ENCODE results near the gene MCM3AP.
"Not testable (repeated sequence)": the region's sequence is repeated elsewhere in the genome, so short reads cannot be mapped to it uniquely, and the experiment has no call there.

The MCM3AP gene

GRCh38 chr21:46310260-46310659, 24.8 kb upstream of the MCM3AP start:
- not testable (repeated sequence) for DNase-seq

GRCh38 chr21:46308431-46308830, 23.0 kb upstream of the MCM3AP start:
- no peak for DNase-seq

- DNase-seq = no peak
Measured at GRCh38 chr21:46307625-46308024, 22.2 kb upstream of the MCM3AP start.

GRCh38 chr21:46304955-46305354, 19.5 kb upstream of the MCM3AP start:
- DNase-seq = no peak

- no peak for DNase-seq
Measured at GRCh38 chr21:46304437-46304836, 19.0 kb upstream of the MCM3AP start.

- DNase-seq = no peak
Measured at GRCh38 chr21:46301759-46302158, 16.3 kb upstream of the MCM3AP start.

GRCh38 chr21:46299167-46299566, 13.8 kb upstream of the MCM3AP start:
- DNase-seq = no peak

- DNase-seq = no peak
Measured at GRCh38 chr21:46297338-46298271, 12.2 kb upstream of the MCM3AP start.

GRCh38 chr21:46295996-46296752, 10.8 kb upstream of the MCM3AP start:
- DNase-seq = no peak

- DNase-seq = no peak
Measured at GRCh38 chr21:46295177-46295770, 9.9 kb upstream of the MCM3AP start.

GRCh38 chr21:46294647-46295176, 9.3 kb upstream of the MCM3AP start:
- no peak for DNase-seq

GRCh38 chr21:46291561-46291960, 6.2 kb upstream of the MCM3AP start:
- DNase-seq = no peak

- DNase-seq = no peak
Measured at GRCh38 chr21:46289655-46290179, 4.3 kb upstream of the MCM3AP start.

- no peak for DNase-seq
Measured at GRCh38 chr21:46287541-46287940, 2.1 kb upstream of the MCM3AP start.

- DNase-seq = no peak
Measured at GRCh38 chr21:46286648-46287002, 1.2 kb upstream of the MCM3AP start.

GRCh38 chr21:46285761-46286647, 593 bp upstream of the MCM3AP start, which contains the start of gene YBEY:
Gene YBEY (plus strand): TSS chr21:46286342. CDS start chr21:46286914, 572 bp downstream.
- DNase-seq = peak; percentile 66

GRCh38 chr21:46284733-46285132, 678 bp downstream of the MCM3AP start:
- DNase-seq = no peak

- DNase-seq = no peak
Measured at GRCh38 chr21:46284077-46284644, 1.2 kb downstream of the MCM3AP start.

GRCh38 chr21:46274797-46275390, 10.5 kb downstream of the MCM3AP start:
- DNase-seq = no peak

GRCh38 chr21:46273341-46273740, 12.1 kb downstream of the MCM3AP start:
- no peak for DNase-seq

GRCh38 chr21:46269466-46269865, 15.9 kb downstream of the MCM3AP start:
- no peak for DNase-seq

Measured in GOT3 (cell line).